ENCODE data around the gene GRPEL2.

The GRPEL2 gene

GRCh38 chr5:149370878-149371277 lies 25.6 kb downstream of the GRPEL2 start:
- DNase-seq (ENCODE audit: low spot score in 2 of 2) = no peak
- Histone ChIP-seq H3K4me1 (no peaks in the 10 kb centered on the region), H3K9me3 (no peaks in the 10 kb centered on the region), H3K36me3 (replicated peaks) (no peaks in the 10 kb centered on the region), H3K4me3 (no peak overlapping the region), H3K27me3 (ENCODE audit: low read depth) (no peaks in the 10 kb centered on the region)
- in situ Hi-C loops (cut with MboI; ENCODE audit: low sequenced_read_pairs) = loop anchor here (10.0 kb wide), 1 partner anchor 194 kb away; no protein-coding TSS in a partner anchor

DNA sequence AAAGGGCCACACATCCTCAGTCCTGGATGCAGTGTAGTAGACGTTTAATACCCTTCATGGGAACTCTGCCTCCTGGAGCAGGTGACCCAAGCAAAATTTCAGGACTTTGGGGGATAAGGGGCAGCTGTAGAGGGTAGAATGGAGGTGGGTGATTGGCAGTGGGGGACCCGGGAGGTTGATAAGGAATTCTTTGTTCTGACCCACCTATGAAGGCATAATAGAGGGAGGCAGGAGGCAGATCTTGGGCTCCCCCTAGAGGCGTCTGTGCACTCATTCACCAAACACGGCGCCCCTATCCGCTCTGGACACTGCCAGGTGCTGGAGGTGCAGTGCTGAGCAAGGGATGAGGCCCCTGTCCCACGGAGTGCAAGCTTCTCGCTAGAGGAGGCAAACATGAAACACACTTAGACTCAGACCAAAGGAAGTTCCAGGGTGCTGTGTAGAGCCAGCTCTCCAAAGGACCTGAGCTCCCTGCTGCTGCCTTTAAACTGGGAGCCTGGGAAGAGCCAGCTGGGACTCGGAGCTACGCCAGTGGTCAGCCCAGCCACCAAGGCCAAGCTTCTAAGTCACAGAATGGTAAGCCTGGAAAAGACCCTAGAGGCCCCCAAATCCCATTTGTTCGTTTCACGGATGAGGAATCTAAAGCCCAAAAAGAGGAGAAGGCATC lies 26.1 kb downstream of the GRPEL2 start:
- Histone ChIP-seq H3K4me3 (no peak overlapping the region), H3K36me3 (replicated peaks) (no peaks in the 10 kb centered on the region), H3K9me3 (no peaks in the 10 kb centered on the region), H3K4me1 (no peaks in the 10 kb centered on the region), H3K27me3 (ENCODE audit: low read depth) (no peaks in the 10 kb centered on the region)
- peak; percentile 47 to 81 for DNase-seq (ENCODE audit: low spot score in 2 of 2)
- in situ Hi-C loops (cut with MboI; ENCODE audit: low sequenced_read_pairs) = loop anchor here (10.0 kb wide), 1 partner anchor 193 kb away; no protein-coding TSS in a partner anchor

GRCh38 chr5:149372076-149372795 lies 26.9 kb downstream of the GRPEL2 start:
- no peaks in the 10 kb centered on the region for H3K4me1 ChIP-seq
- in situ Hi-C loops (cut with MboI; ENCODE audit: low sequenced_read_pairs) = loop anchor here (10.0 kb wide), 1 partner anchor 193 kb away; no protein-coding TSS in a partner anchor
- no peaks in the 10 kb centered on the region for H3K9me3 ChIP-seq
- H3K4me3 ChIP-seq = no peak overlapping the region
- H3K36me3 ChIP-seq (replicated peaks) = no peaks in the 10 kb centered on the region
- DNase-seq (ENCODE audit: low spot score in 2 of 2) = no peak
- H3K27me3 ChIP-seq (ENCODE audit: low read depth) = no peaks in the 10 kb centered on the region

- H3K36me3 ChIP-seq (replicated peaks) = no peaks in the 10 kb centered on the region
- H3K27me3 ChIP-seq (ENCODE audit: low read depth) = no peaks in the 10 kb centered on the region
- no peaks in the 10 kb centered on the region for H3K4me1 ChIP-seq
- H3K9me3 ChIP-seq = no peaks in the 10 kb centered on the region
- no peak for DNase-seq (ENCODE audit: low spot score in 2 of 2)
- in situ Hi-C loops (cut with MboI; ENCODE audit: low sequenced_read_pairs) = loop anchor here (10.0 kb wide), 1 partner anchor 192 kb away; no protein-coding TSS in a partner anchor
- H3K4me3 ChIP-seq = no peak overlapping the region
These were observed 27.6 kb downstream of the GRPEL2 start for GRCh38 chr5:149372932-149373331.

DNA sequence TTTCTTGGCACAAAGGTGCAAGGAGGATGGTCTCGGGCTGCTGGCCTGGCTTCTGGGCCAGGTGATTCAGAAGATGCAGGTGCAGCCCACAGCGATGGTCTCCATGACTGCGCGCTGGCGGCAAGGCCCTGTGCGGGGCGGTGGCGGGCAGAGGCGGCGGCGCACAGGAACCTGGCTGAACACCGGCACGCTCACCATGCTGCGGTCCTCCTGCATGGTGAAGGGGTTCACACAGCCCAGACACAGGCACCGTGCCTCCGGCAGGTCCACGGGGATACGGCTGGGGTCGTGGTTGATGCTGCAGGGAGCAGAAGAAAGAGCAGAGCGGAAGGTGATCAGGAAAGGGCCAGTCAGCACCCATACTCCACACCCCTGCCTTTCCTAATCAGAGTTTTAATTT lies 29.0 kb downstream of the GRPEL2 start:
- DNase-seq (ENCODE audit: low spot score in 2 of 2) = no peak
- no peaks in the 10 kb centered on the region for H3K27me3 ChIP-seq (ENCODE audit: low read depth)
- no peak overlapping the region for H3K4me3 ChIP-seq
- H3K4me1 ChIP-seq = no peaks in the 10 kb centered on the region
- H3K36me3 ChIP-seq (replicated peaks) = no peaks in the 10 kb centered on the region
- in situ Hi-C loops (cut with MboI; ENCODE audit: low sequenced_read_pairs) = loop anchor here (10.0 kb wide), 1 partner anchor 190 kb away; no protein-coding TSS in a partner anchor
- no peaks in the 10 kb centered on the region for H3K9me3 ChIP-seq

GRCh38 chr5:149374801-149375200 lies 29.5 kb downstream of the GRPEL2 start:
- Histone ChIP-seq H3K27me3 (ENCODE audit: low read depth) (no peaks in the 10 kb centered on the region), H3K36me3 (replicated peaks) (no peaks in the 10 kb centered on the region), H3K4me1 (no peaks in the 10 kb centered on the region), H3K9me3 (no peaks in the 10 kb centered on the region), H3K4me3 (no peak overlapping the region)
- DNase-seq (ENCODE audit: low spot score in 2 of 2) = no peak
- in situ Hi-C loops (cut with MboI; ENCODE audit: low sequenced_read_pairs) = loop anchor here (10.0 kb wide), 1 partner anchor 190 kb away; no protein-coding TSS in a partner anchor

DNA sequence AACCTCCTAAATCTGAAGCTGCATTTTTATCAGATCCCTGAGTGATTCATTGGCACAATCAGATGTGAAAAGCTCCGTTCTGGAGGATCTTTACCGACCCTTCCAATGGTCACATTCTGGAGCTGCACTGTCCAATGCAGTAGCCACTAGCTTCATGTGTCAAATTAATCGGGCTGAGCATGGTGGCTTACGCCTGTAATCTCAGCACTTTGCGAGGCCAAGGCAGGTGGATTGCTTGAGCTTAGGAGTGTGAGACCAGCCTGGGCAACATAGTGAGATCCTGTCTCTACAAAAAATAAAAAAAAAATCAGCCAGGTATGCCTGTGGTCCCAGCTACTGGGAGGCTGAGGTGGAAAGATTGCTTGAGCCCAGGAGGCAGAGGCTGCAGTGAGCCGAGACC lies 30.1 kb downstream of the GRPEL2 start:
- no peak overlapping the region for H3K4me3 ChIP-seq
- no peak for DNase-seq (ENCODE audit: low spot score in 2 of 2)
- H3K4me1 ChIP-seq = no peaks in the 10 kb centered on the region
- in situ Hi-C loops (cut with MboI; ENCODE audit: low sequenced_read_pairs) = loop anchor here (10.0 kb wide), 1 partner anchor 189 kb away; no protein-coding TSS in a partner anchor
- no peaks in the 10 kb centered on the region for H3K9me3 ChIP-seq
- H3K27me3 ChIP-seq (ENCODE audit: low read depth) = no peaks in the 10 kb centered on the region
- no peaks in the 10 kb centered on the region for H3K36me3 ChIP-seq (replicated peaks)

- no peaks in the 10 kb centered on the region for H3K9me3 ChIP-seq
- DNase-seq (ENCODE audit: low spot score in 2 of 2) = no peak
- in situ Hi-C loops (cut with MboI; ENCODE audit: low sequenced_read_pairs) = loop anchor here (10.0 kb wide), 1 partner anchor 189 kb away; no protein-coding TSS in a partner anchor
- H3K27me3 ChIP-seq (ENCODE audit: low read depth) = no peaks in the 10 kb centered on the region
- H3K36me3 ChIP-seq (replicated peaks) = no peaks in the 10 kb centered on the region
- H3K4me3 ChIP-seq = no peak overlapping the region
- H3K4me1 ChIP-seq = no peaks in the 10 kb centered on the region
These were observed 30.8 kb downstream of the GRPEL2 start for GRCh38 chr5:149376104-149376503.

GRCh38 chr5:149376711-149377447 lies 31.6 kb downstream of the GRPEL2 start:
- Histone ChIP-seq H3K27me3 (ENCODE audit: low read depth) (no peaks in the 10 kb centered on the region), H3K4me3 (no peak overlapping the region), H3K4me1 (no peaks in the 10 kb centered on the region), H3K36me3 (replicated peaks) (no peaks in the 10 kb centered on the region), H3K9me3 (no peaks in the 10 kb centered on the region)
- no peak for DNase-seq (ENCODE audit: low spot score in 2 of 2)
- in situ Hi-C loops (cut with MboI; ENCODE audit: low sequenced_read_pairs) = loop anchor here (10.0 kb wide), 1 partner anchor 188 kb away; no protein-coding TSS in a partner anchor

DNA sequence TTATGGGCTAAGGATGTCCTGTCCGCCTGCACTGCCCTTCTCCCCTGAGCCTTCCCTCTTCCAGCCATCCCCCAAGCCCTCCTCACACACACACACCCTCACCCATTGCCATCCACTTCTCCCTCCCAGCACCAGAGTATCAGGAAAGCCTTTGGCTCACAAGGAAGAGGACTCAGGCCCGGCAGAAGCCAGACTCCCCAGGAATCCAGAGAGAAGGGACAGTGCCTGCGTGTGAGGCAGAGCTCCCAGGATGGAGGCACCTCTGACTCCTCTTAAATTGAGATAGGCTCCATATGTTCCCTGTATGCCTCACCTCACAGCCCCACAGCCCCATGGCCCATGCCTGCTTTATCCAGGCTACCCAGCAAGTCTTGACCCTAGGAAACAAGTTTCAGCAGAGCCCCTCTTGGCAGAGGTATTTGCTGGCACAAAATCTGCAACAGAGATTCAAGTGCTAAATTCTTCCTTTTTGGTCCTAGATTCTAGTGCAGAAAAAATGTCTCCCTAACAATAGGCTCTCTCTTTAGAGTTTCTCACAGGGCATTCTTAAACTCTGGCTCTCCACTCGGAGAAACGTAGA lies 33.0 kb downstream of the GRPEL2 start:
- Histone ChIP-seq H3K27me3 (ENCODE audit: low read depth) (no peaks in the 10 kb centered on the region), H3K36me3 (replicated peaks) (no peaks in the 10 kb centered on the region), H3K4me3 (no peak overlapping the region), H3K4me1 (no peaks in the 10 kb centered on the region), H3K9me3 (no peaks in the 10 kb centered on the region)
- in situ Hi-C loops (cut with MboI; ENCODE audit: low sequenced_read_pairs) = loop anchor here (10.0 kb wide), 1 partner anchor 186 kb away; no protein-coding TSS in a partner anchor
- DNase-seq (ENCODE audit: low spot score in 2 of 2) = no peak

DNA sequence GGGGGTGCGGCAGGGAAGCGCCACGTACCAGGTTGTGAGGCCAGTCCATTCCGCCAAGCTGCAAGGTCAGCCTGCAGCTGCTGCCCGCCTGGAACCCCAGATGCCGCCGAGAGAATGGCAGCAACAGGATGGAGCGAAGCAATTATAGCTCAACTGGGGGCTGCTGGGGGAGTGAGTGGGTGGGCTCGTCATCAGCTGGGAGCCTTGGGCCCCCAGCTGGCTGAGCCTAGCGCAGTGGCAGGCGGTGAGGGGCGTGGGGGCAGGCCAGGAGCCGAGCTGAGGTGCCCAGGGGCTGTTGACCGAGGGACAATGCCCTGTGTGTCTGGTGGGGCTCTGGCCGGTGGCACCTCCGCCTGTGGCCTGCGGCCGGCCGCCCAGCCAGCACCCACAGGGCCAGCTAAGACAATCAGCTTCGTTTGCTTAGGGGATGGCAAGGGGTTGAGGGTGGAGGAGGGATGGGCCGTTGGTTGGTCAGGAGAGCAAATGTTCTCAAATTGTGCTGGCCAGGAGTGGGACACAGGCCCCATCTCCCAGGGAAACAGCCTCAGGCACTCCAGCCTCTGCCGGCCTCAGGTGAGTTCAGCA lies 34.0 kb downstream of the GRPEL2 start, which contains the start of gene IL17B:
TSS of gene IL17B (minus strand) at position 116 of the 585 bp plus-strand sequence. CDS start at position 49, 67 bp downstream.
- H3K27me3 ChIP-seq (ENCODE audit: low read depth) = no peaks in the 10 kb centered on the region
- H3K36me3 ChIP-seq (replicated peaks) = no peaks in the 10 kb centered on the region
- no peaks in the 10 kb centered on the region for H3K9me3 ChIP-seq
- H3K4me3 ChIP-seq = no peak within 1 kb of the TSS
- H3K4me1 ChIP-seq = no peaks in the 10 kb centered on the region
- in situ Hi-C loops (cut with MboI; ENCODE audit: low sequenced_read_pairs) = loop anchor here (10.0 kb wide), 1 partner anchor 186 kb away; no protein-coding TSS in a partner anchor
- no peak for DNase-seq (ENCODE audit: low spot score in 2 of 2)

- no peaks in the 10 kb centered on the region for H3K36me3 ChIP-seq (replicated peaks)
- in situ Hi-C loops (cut with MboI; ENCODE audit: low sequenced_read_pairs) = loop anchor here (10.0 kb wide), 1 partner anchor 185 kb away; no protein-coding TSS in a partner anchor
- H3K27me3 ChIP-seq (ENCODE audit: low read depth) = no peaks in the 10 kb centered on the region
- H3K4me1 ChIP-seq = no peaks in the 10 kb centered on the region
- H3K4me3 ChIP-seq = no peak overlapping the region
- H3K9me3 ChIP-seq = no peaks in the 10 kb centered on the region
- DNase-seq (ENCODE audit: low spot score in 2 of 2) = no peak
These were observed 34.6 kb downstream of the GRPEL2 start for GRCh38 chr5:149379818-149380374.

All from HAP-1 (cell line).